Fibroblast of lung (primary cell): Measurements from ENCODE around the gene CD244. TPM values are rescaled to one million over a fixed set of nuclear protein-coding genes. Genes with fewer than 3 reads are reported as not detected.
"Not testable (repeated sequence)": the region's sequence is repeated elsewhere in the genome, so short reads cannot be mapped to it uniquely, and the experiment has no call there.

Experiments used
- DNase-seq, 2 donors: peaks; one replicate each; pipeline versions ENCODE4 v3.0.0 to v3.0.0-alpha.2; 2010; ENCODE audit warnings: low read depth in 2 of 2
- H2AFZ ChIP-seq: 2 replicates; pipeline ENCODE4 v1.5.1; 2012; ENCODE audit warnings: low read length, control low read depth, inconsistent platforms
- H3K27ac ChIP-seq: 2 replicates; pipeline ENCODE4 v1.5.1; 2011; ENCODE audit warnings: low read length, control low read depth; ENCODE audit not compliant: insufficient read depth
- H3K27me3 ChIP-seq: 2 replicates; pipeline ENCODE4 v1.5.1; 2011; ENCODE audit warnings: mild to moderate bottlenecking, low read length; ENCODE audit not compliant: control insufficient read depth, insufficient read depth
- H3K36me3 ChIP-seq: 2 replicates; pipeline ENCODE4 v1.5.1; 2011; ENCODE audit warnings: low read length; ENCODE audit not compliant: control insufficient read depth, insufficient read depth
- H3K4me1 ChIP-seq: 2 replicates; pipeline ENCODE4 v1.5.1; 2011; ENCODE audit warnings: low read length; ENCODE audit not compliant: control insufficient read depth, insufficient read depth; ENCODE audit errors: extremely low read depth
- H3K4me2 ChIP-seq: 2 replicates; pipeline ENCODE4 v1.5.1; 2011; ENCODE audit warnings: low read length, control low read depth; ENCODE audit not compliant: insufficient read depth; ENCODE audit errors: extremely low read depth
- H3K4me3 ChIP-seq, 4 experiments: fragments of 200-600 bp in 1 of 4; sonication (generic) in 1 of 4; replicated peaks in 1 of 4; 2 replicates each; pipeline ENCODE4 v1.5.1; 2011 to 2016; ENCODE audit warnings: low read length in 4 of 4, low read depth in 3 of 4, mild to moderate bottlenecking in 3 of 4, control low read depth in 2 of 4, inconsistent platforms in 1 of 4, mixed read lengths in 1 of 4; ENCODE audit not compliant: insufficient read depth in 1 of 4; ENCODE audit errors: control extremely low read depth in 1 of 4
- H3K79me2 ChIP-seq: 2 replicates; pipeline ENCODE4 v1.5.1; 2012; ENCODE audit warnings: mild to moderate bottlenecking, low read length, inconsistent platforms; ENCODE audit not compliant: control insufficient read depth, insufficient read depth
- H3K9ac ChIP-seq: 2 replicates; pipeline ENCODE4 v1.5.1; 2011; ENCODE audit warnings: mild to moderate bottlenecking, low read length, control low read depth; ENCODE audit not compliant: insufficient read depth
- H3K9me3 ChIP-seq: 2 replicates; pipeline ENCODE4 v1.5.1; 2012; ENCODE audit warnings: low read depth, low read length; ENCODE audit not compliant: control insufficient read depth, insufficient read depth
- H4K20me1 ChIP-seq: 2 replicates; pipeline ENCODE4 v1.5.1; 2011; ENCODE audit warnings: low read length; ENCODE audit not compliant: control insufficient read depth, insufficient read depth; ENCODE audit errors: extremely low read depth
- CTCF ChIP-seq, 2 donors: IDR thresholded peaks in 1 of 2; conservative IDR thresholded peaks in 1 of 2; 1 replicate in 1 of 2; 2 replicates in 1 of 2; pipeline ENCODE4 v1.5.1; 2011 to 2012; ENCODE audit warnings: low read length in 2 of 2, control low read depth in 1 of 2, inconsistent platforms in 1 of 2, low read depth in 1 of 2, mild to moderate bottlenecking in 1 of 2
- EZH2 ChIP-seq: IDR thresholded peaks from 2 replicates; pipeline ENCODE4 v1.5.1; 2012; ENCODE audit warnings: low read length, control low read depth, mild to moderate bottlenecking; ENCODE audit errors: missing control alignments
- polyA plus RNA-seq, 2 donors: library from polyadenylated mRNA; depleted of rRNA in 1 of 2; stranded (reverse) in 1 of 2; unstranded in 1 of 2; fragments of >200 nt; gene quantifications; 2 replicates each; pipeline ENCODE4 v1.2.1, GENCODE V29; 2011 to 2012; ENCODE audit warnings: missing spikeins in 1 of 2
- total RNA-seq: library from RNA; depleted of rRNA; stranded (reverse); fragments of >200 nt; gene quantifications from 2 replicates; pipeline ENCODE4 v1.2.1, GENCODE V29; 2014

The CD244 gene
- total and polyA plus RNA-seq, 2 donors (not counting 1 experiment from before 2014, with no cell fraction given) = not detected

GRCh38 chr1:160882582-160882981 is 19.9 kb upstream of the CD244 start:
- TF ChIP-seq CTCF (conservative IDR thresholded peaks at IDR 0.05 in 1 of 2, IDR thresholded peaks at IDR 0.05 in 1 of 2; ENCODE audit: low read depth in 1 of 2, low read length in 2 of 2) = no peak
- TF ChIP-seq EZH2 = no peak
- no peak for DNase-seq
- H3K36me3 ChIP-seq = no peaks in the 10 kb centered on the region
- H3K4me1 ChIP-seq = no peaks in the 10 kb centered on the region
- no peak overlapping the region for H3K4me3 ChIP-seq
- H3K4me2 ChIP-seq = no peak overlapping the region
- H3K79me2 ChIP-seq = no peaks in the 10 kb centered on the region
- H3K27ac ChIP-seq = no peak overlapping the region
- H3K9me3 ChIP-seq = no peaks in the 10 kb centered on the region
- no peak overlapping the region for H2AFZ ChIP-seq
- H3K9ac ChIP-seq = no peak overlapping the region
- no peaks in the 10 kb centered on the region for H4K20me1 ChIP-seq
- H3K27me3 ChIP-seq = no peaks in the 10 kb centered on the region

- not testable (repeated sequence) for H3K4me3 ChIP-seq, H3K36me3 ChIP-seq, H3K79me2 ChIP-seq, H4K20me1 ChIP-seq, H3K9ac ChIP-seq, DNase-seq, H2AFZ ChIP-seq, H3K27ac ChIP-seq, H3K9me3 ChIP-seq, H3K27me3 ChIP-seq, H3K4me2 ChIP-seq, H3K4me1 ChIP-seq
Measured at GRCh38 chr1:160881264-160881663, 18.6 kb upstream of the CD244 start.

- H3K4me1 ChIP-seq = no peaks in the 10 kb centered on the region
Measured at GRCh38 chr1:160880216-160880615, 17.5 kb upstream of the CD244 start.

More at GRCh38 chr1:160880216-160880615, 17.5 kb upstream of the CD244 start:
- Histone ChIP-seq H3K9ac (no peak overlapping the region), H3K4me2 (no peak overlapping the region), H3K9me3 (no peaks in the 10 kb centered on the region), H3K4me3 (no peak overlapping the region), H4K20me1 (no peaks in the 10 kb centered on the region), H3K36me3 (no peaks in the 10 kb centered on the region), H2AFZ (no peak overlapping the region), H3K79me2 (no peaks in the 10 kb centered on the region), H3K27ac (no peak overlapping the region), H3K27me3 (no peaks in the 10 kb centered on the region)
- no peak for DNase-seq
- no peak for TF ChIP-seq CTCF (conservative IDR thresholded peaks at IDR 0.05 in 1 of 2, IDR thresholded peaks at IDR 0.05 in 1 of 2; ENCODE audit: low read depth in 1 of 2, low read length in 2 of 2)
- TF ChIP-seq EZH2 = no peak
